ENCODE data around the gene TAGLN. TPM values are rescaled to one million over a fixed set of nuclear protein-coding genes. Genes with fewer than 3 reads are reported as not detected.
"Not testable (repeated sequence)": the region's sequence is repeated elsewhere in the genome, so short reads cannot be mapped to it uniquely, and the experiment has no call there.

TAGLN gene
- total RNA-seq, 2 donors from 2014 or later, result 442 to 1,859 TPM

GRCh38 chr11:117181586-117182550 lies 17.3 kb upstream of the TAGLN start:
- H3K36me3 ChIP-seq, result peaks cover 33% of the 10 kb centered on the region
- peak; percentile 57 for DNase-seq (ENCODE audit: low spot score)
- TF ChIP-seq CTCF (IDR thresholded peaks at IDR 0.05), result no peak
- no peaks in the 10 kb centered on the region for H3K27me3 ChIP-seq
- peaks cover 0 to 30% of the 10 kb centered on the region in 2 donors for H3K4me1 ChIP-seq
- H3K4me3 ChIP-seq, result no peak overlapping the region
- H3K27ac ChIP-seq, result no peak overlapping the region
- no peaks in the 10 kb centered on the region for H3K9me3 ChIP-seq

- Histone ChIP-seq H3K27me3 (no peaks in the 10 kb centered on the region), H3K36me3 (peaks cover 37% of the 10 kb centered on the region), H3K27ac (no peak overlapping the region), H3K4me1 (peaks cover 0 to 30% of the 10 kb centered on the region in 2 donors), H3K9me3 (no peaks in the 10 kb centered on the region), H3K4me3 (no peak overlapping the region)
- TF ChIP-seq CTCF (IDR thresholded peaks at IDR 0.05), result no peak
- DNase-seq (ENCODE audit: low spot score), result no peak
Observed at GRCh38 chr11:117182551-117182935, 16.6 kb upstream of the TAGLN start.

DNA sequence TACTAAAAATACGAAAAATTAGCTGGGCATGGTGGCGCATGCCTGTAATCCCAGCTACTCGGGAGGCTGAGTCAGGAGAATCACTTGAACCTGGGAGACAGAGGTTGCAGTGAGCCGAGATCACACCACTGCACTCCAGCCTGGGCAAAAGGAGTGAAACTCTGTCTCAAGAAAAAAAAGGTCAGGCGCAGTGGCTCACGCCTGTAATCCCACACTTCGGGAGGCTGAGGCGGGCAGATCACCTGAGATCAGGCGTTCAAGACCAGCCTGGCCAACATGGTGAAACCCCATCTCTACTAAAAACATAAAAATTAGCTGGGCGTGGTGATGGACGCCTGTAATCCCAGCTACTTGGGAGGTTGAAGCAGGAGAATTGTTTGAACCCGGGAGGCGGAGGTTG lies 16.0 kb upstream of the TAGLN start:
- H3K27ac ChIP-seq, H3K9me3 ChIP-seq, H3K27me3 ChIP-seq, H3K4me3 ChIP-seq: not testable (repeated sequence)
- Histone ChIP-seq H3K36me3 (peaks cover 44% of the 10 kb centered on the region), H3K4me1 (peaks cover 0 to 24% of the 10 kb centered on the region in 2 donors)
- peak; percentile 40 for DNase-seq (ENCODE audit: low spot score)

- TF ChIP-seq CTCF (IDR thresholded peaks at IDR 0.05), result no peak
- Histone ChIP-seq H3K36me3 (peaks cover 50% of the 10 kb centered on the region), H3K4me1 (peaks cover 0 to 21% of the 10 kb centered on the region in 2 donors), H3K4me3 (no peak overlapping the region), H3K27ac (no peak overlapping the region), H3K27me3 (no peaks in the 10 kb centered on the region), H3K9me3 (no peaks in the 10 kb centered on the region)
- peak; percentile 36 for DNase-seq (ENCODE audit: low spot score)
Observed at GRCh38 chr11:117183724-117184349, 15.3 kb upstream of the TAGLN start.

- TF ChIP-seq CTCF (IDR thresholded peaks at IDR 0.05), result no peak
- peaks cover 0 to 7% of the 10 kb centered on the region in 2 donors for H3K4me1 ChIP-seq
- no peak overlapping the region for H3K27ac ChIP-seq
- H3K9me3 ChIP-seq, result no peaks in the 10 kb centered on the region
- H3K36me3 ChIP-seq, result peaks cover 71% of the 10 kb centered on the region
- no peak for DNase-seq (ENCODE audit: low spot score)
- H3K4me3 ChIP-seq, result no peak overlapping the region
- no peaks in the 10 kb centered on the region for H3K27me3 ChIP-seq
Observed at GRCh38 chr11:117185736-117186430, 13.3 kb upstream of the TAGLN start.

GRCh38 chr11:117186431-117186761 lies 12.8 kb upstream of the TAGLN start:
- Histone ChIP-seq H3K36me3 (peaks cover 72% of the 10 kb centered on the region), H3K9me3 (no peaks in the 10 kb centered on the region), H3K4me3 (no peak overlapping the region), H3K27me3 (no peaks in the 10 kb centered on the region), H3K4me1 (peaks cover 0 to 2% of the 10 kb centered on the region in 2 donors), H3K27ac (no peak overlapping the region)
- TF ChIP-seq CTCF (IDR thresholded peaks at IDR 0.05), result no peak
- no peak for DNase-seq (ENCODE audit: low spot score)
